Calu3 (cell line): ENCODE data around the gene MLLT1. TPM values are rescaled to one million over a fixed set of nuclear protein-coding genes. Genes with fewer than 3 reads are reported as not detected.

ENCODE experiments used
- BruUV-seq: library from RNA; stranded (reverse); fragments of 400-500 nt; replicated peaks from 2 replicates; lab custom pipeline; 2021; lab: Mats Ljungman, UMichigan
- CTCF ChIA-PET: fragments of 300-600 bp; sonication (Branson Sonifier 250); formaldehyde crosslinking; loops from one replicate; lab custom pipeline; 2022; ENCODE audit warnings: antibody characterized with exemption; lab: Charles Lee
- DNase-seq: peaks from one replicate; pipeline ENCODE4 v3.0.0; 2022
- H3K27ac Mint-ChIP-seq: one replicate; pipeline ENCODE4 v1.8.0; 2022; ENCODE audit warnings: mixed read lengths; ENCODE audit not compliant: unreplicated experiment
- H3K27me3 Mint-ChIP-seq: one replicate; pipeline ENCODE4 v1.8.0; 2022; ENCODE audit warnings: mixed read lengths; ENCODE audit not compliant: unreplicated experiment
- H3K36me3 Mint-ChIP-seq: one replicate; pipeline ENCODE4 v1.8.0; 2022; ENCODE audit warnings: mild to moderate bottlenecking, moderate library complexity, mixed read lengths; ENCODE audit not compliant: insufficient read depth, unreplicated experiment
- H3K4me1 Mint-ChIP-seq: one replicate; pipeline ENCODE4 v1.8.0; 2022; ENCODE audit warnings: mild to moderate bottlenecking, low read depth, mixed read lengths; ENCODE audit not compliant: unreplicated experiment
- H3K4me3 Mint-ChIP-seq: one replicate; pipeline ENCODE4 v1.8.0; 2022; ENCODE audit warnings: mild to moderate bottlenecking, low read depth, moderate library complexity, mixed read lengths; ENCODE audit not compliant: unreplicated experiment
- H3K9me3 Mint-ChIP-seq: one replicate; pipeline ENCODE4 v1.8.0; 2022; ENCODE audit warnings: low read depth, mixed read lengths; ENCODE audit not compliant: unreplicated experiment
- intact Hi-C: fragments of 100-400 bp; cut with micrococcal nuclease; formaldehyde crosslinking; loops from one replicate; pipeline ENCODE4 v1.10.0; 2022; ENCODE audit not compliant: unreplicated experiment
- total RNA-seq: library from RNA; stranded (reverse); gene quantifications from 2 replicates; pipeline ENCODE4 v1.2.3, GENCODE V29; 2022
- TF ChIP-seq, protein P1 (sequence below): fragments of 200-600 bp; IDR thresholded peaks from one replicate; pipeline ENCODE4 v1.8.0; 2022; ENCODE audit warnings: antibody characterized with exemption; ENCODE audit not compliant: unreplicated experiment

MLLT1 gene
- total RNA-seq, 1 experiment from 2014 or later: 49.8 TPM

DNA sequence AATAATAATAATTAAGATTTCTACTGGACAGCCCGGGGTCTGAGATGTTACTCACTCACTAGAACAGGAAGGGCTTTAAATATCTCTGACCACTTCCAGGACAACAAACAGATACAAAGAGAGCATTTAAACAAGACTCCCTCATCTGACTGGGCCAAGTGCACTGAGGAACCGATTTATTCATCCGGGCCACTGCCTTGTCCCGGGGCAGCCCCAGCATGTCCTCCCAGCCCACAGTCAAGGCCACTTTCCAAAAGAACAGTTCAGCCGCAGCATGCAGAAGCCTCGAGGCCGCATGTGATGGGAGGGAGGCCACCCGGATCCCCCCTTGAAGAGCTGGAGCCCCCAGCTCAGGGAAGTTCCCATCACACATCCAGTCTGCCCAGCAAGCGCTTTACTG lies 30.5 kb downstream of the MLLT1 start:
- TF ChIP-seq, protein P1, sequence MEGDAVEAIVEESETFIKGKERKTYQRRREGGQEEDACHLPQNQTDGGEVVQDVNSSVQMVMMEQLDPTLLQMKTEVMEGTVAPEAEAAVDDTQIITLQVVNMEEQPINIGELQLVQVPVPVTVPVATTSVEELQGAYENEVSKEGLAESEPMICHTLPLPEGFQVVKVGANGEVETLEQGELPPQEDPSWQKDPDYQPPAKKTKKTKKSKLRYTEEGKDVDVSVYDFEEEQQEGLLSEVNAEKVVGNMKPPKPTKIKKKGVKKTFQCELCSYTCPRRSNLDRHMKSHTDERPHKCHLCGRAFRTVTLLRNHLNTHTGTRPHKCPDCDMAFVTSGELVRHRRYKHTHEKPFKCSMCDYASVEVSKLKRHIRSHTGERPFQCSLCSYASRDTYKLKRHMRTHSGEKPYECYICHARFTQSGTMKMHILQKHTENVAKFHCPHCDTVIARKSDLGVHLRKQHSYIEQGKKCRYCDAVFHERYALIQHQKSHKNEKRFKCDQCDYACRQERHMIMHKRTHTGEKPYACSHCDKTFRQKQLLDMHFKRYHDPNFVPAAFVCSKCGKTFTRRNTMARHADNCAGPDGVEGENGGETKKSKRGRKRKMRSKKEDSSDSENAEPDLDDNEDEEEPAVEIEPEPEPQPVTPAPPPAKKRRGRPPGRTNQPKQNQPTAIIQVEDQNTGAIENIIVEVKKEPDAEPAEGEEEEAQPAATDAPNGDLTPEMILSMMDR: no peak
- Mint-ChIP-seq H3K27me3 (no peaks in the 10 kb centered on the region), H3K27ac (no peak overlapping the region), H3K4me3 (no peak overlapping the region), H3K36me3 (peaks cover 4% of the 10 kb centered on the region), H3K4me1 (no peaks in the 10 kb centered on the region), H3K9me3 (no peaks in the 10 kb centered on the region)
- intact Hi-C loops: no loop called here
- CTCF ChIA-PET: no interaction called here
- DNase-seq: no peak
- no TSS peak for BruUV-seq

DNA sequence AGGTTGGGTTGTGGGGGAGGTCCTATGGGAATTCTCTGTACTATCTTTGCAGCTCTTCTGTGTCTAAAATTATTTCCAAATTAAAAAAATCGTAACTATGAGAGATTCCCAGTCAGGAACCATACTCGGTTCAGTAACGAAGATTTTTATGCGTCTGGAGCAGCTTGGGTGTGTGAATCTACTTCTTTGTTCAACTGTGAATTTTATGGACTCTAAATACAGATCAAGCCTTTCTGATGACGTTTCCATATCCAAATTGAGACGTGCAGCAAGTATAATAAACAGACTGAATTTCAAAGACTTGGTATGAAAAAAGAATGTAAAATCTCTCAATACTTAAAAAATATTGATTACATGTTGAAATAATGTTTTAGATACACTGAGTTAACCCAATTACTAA lies 30.9 kb downstream of the MLLT1 start:
- Mint-ChIP-seq H3K4me3 (no peak overlapping the region), H3K9me3 (no peaks in the 10 kb centered on the region), H3K4me1 (no peaks in the 10 kb centered on the region), H3K36me3 (peaks cover 4% of the 10 kb centered on the region), H3K27me3 (no peaks in the 10 kb centered on the region), H3K27ac (no peak overlapping the region)
- TF ChIP-seq, protein P1: no peak
- intact Hi-C loops: no loop called here
- no peak for DNase-seq
- no TSS peak for BruUV-seq
- CTCF ChIA-PET: no interaction called here

DNA sequence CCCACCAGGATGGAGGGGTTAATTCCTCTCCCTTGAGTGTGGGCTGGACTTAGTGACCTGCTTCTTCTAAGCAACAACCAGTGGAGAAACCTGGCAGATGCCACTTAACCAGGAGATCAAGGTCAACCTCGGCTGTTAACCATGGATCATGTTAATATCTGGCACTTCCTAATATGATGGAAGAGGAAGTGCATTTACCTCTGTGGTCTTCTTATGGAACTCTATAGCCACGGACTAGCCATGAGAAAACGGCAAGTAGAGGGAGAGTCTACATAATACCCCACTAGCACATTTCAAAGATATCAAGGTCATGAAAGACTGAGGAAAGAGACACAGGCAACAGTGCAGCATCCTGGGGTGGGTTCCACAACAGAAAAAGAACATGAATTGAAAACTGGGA lies 31.4 kb downstream of the MLLT1 start:
- no peaks in the 10 kb centered on the region for H3K9me3 Mint-ChIP-seq
- CTCF ChIA-PET: no interaction called here
- TF ChIP-seq, protein P1: no peak
- no TSS peak for BruUV-seq
- H3K27me3 Mint-ChIP-seq: no peaks in the 10 kb centered on the region
- H3K36me3 Mint-ChIP-seq: peaks cover 7% of the 10 kb centered on the region
- intact Hi-C loops: no loop called here
- DNase-seq: no peak
- no peaks in the 10 kb centered on the region for H3K4me1 Mint-ChIP-seq
- no peak overlapping the region for H3K4me3 Mint-ChIP-seq
- no peak overlapping the region for H3K27ac Mint-ChIP-seq

DNA sequence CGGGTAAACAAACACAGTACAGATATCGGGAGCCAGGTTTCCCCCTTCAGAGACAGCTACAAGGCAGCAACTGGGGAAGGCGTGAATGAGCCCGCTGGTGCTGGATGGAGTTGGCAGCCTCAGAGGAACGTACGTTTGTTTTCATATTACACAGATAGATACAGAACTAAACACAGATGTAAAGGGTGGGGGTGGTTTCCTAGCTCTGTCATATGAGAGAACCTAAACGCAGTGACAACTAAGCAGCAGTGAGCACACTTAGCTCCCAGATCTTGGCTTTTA lies 32.8 kb downstream of the MLLT1 start:
- no TSS peak for BruUV-seq
- peaks cover 9% of the 10 kb centered on the region for H3K36me3 Mint-ChIP-seq
- H3K4me1 Mint-ChIP-seq: no peaks in the 10 kb centered on the region
- intact Hi-C loops: no loop called here
- H3K27me3 Mint-ChIP-seq: no peaks in the 10 kb centered on the region
- H3K27ac Mint-ChIP-seq: no peak overlapping the region
- H3K4me3 Mint-ChIP-seq: no peak overlapping the region
- no peaks in the 10 kb centered on the region for H3K9me3 Mint-ChIP-seq
- TF ChIP-seq, protein P1: no peak
- CTCF ChIA-PET: no interaction called here
- no peak for DNase-seq
